ENCODE data around the gene PPP1R37. TPM values are rescaled to one million over a fixed set of nuclear protein-coding genes. Genes with fewer than 3 reads are reported as not detected.
"Not testable (repeated sequence)": the region's sequence is repeated elsewhere in the genome, so short reads cannot be mapped to it uniquely, and the experiment has no call there.

PPP1R37 gene
- total RNA-seq, 1 experiment from 2014 or later, result 8.0 TPM

DNA sequence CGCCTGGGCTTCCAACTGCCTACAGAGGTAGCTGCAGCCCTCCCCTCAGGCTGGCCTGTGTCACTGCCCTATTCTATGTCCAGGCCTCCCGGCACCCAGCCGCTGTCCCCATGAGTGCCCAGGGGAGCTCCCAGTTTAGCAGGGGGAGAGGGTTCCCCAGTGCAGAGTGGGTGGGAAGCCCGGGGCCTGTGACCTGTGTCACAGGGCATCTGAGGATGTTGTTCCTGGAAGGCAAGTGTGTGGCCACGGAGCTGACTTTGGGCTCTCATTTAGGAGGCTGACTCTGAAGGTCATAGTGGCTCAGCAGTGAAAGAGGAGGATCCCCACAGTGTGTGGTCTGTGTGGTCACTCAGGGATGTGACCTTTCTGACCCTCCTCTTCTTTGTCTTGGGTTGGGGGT lies 25.1 kb downstream of the PPP1R37 start:
- Histone ChIP-seq H3K79me2 (ENCODE audit: low read length) (peaks cover 87% of the 10 kb centered on the region), H3K4me3 (ENCODE audit: low read length) (no peak overlapping the region), H3K4me1 (ENCODE audit: low read length) (peaks cover 38% of the 10 kb centered on the region), H3K27ac (ENCODE audit: low read length) (0 out of 2 replicates have a peak overlapping the region, but pooled peaks have one; percentile 7), H3K9me2 (replicated peaks; ENCODE audit: insufficient read depth, low read length) (no peaks in the 10 kb centered on the region), H3K9ac (ENCODE audit: low read length) (no peak overlapping the region), H3K4me2 (ENCODE audit: low read depth, low read length, poor library complexity, severe bottlenecking) (peak overlapping the region; percentile 35), H3K9me3 (ENCODE audit: low read length) (no peaks in the 10 kb centered on the region), H3K27me3 (ENCODE audit: low read length) (no peaks in the 10 kb centered on the region), H4K20me1 (ENCODE audit: insufficient read depth, low read depth, low read length) (peaks cover 27% of the 10 kb centered on the region; the same call in 1 of the 2 replicates), H2AFZ (ENCODE audit: low read length) (no peak overlapping the region), H3K36me3 (ENCODE audit: insufficient read depth, low read length) (no peaks in the 10 kb centered on the region)
- no peak for DNase-seq

GRCh38 chr19:45118591-45119355 lies 25.8 kb downstream of the PPP1R37 start:
- H3K4me2 ChIP-seq (ENCODE audit: low read depth, low read length, poor library complexity, severe bottlenecking), result peak overlapping the region; percentile 35
- peak; percentile 47 for DNase-seq

DNA sequence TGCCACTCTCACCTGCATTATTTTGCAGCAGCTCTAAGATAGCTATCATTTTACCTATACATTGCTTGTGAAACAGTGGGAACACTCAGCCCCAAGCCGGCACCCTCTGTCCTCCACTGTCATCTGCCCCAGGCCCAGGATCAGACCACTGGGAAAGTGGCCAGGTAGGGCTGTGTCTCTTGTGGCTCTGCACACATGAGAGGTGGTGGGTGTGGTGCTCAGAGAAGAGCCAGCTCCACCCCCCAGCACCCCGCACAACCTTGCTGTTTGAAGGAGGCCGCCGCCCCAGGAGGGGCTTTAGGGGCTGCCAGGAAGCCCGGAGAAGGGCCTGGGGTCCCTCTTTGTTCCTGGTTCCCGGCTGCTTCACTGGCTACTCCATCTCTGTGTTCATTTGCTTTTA lies 26.6 kb downstream of the PPP1R37 start:
- no peak overlapping the region for H3K9ac ChIP-seq (ENCODE audit: low read length)
- peaks cover 82% of the 10 kb centered on the region for H3K79me2 ChIP-seq (ENCODE audit: low read length)
- peaks cover 26% of the 10 kb centered on the region for H3K4me1 ChIP-seq (ENCODE audit: low read length)
- no peak overlapping the region for H3K4me3 ChIP-seq (ENCODE audit: low read length)
- no peak overlapping the region for H3K27ac ChIP-seq (ENCODE audit: low read length)
- H4K20me1 ChIP-seq (ENCODE audit: insufficient read depth, low read depth, low read length), result peaks cover 23% of the 10 kb centered on the region; the same call in 1 of the 2 replicates
- H3K9me3 ChIP-seq (ENCODE audit: low read length), result no peaks in the 10 kb centered on the region
- H3K4me2 ChIP-seq (ENCODE audit: low read depth, low read length, poor library complexity, severe bottlenecking), result no peak overlapping the region
- H3K27me3 ChIP-seq (ENCODE audit: low read length), result no peaks in the 10 kb centered on the region
- H3K36me3 ChIP-seq (ENCODE audit: insufficient read depth, low read length), result no peaks in the 10 kb centered on the region
- DNase-seq, result no peak
- H2AFZ ChIP-seq (ENCODE audit: low read length), result no peak overlapping the region
- no peaks in the 10 kb centered on the region for H3K9me2 ChIP-seq (replicated peaks; ENCODE audit: insufficient read depth, low read length)

More at GRCh38 chr19:45118591-45119355, 25.8 kb downstream of the PPP1R37 start:
- not testable (repeated sequence) for H3K9me2 ChIP-seq (replicated peaks; ENCODE audit: insufficient read depth, low read length); H3K9ac ChIP-seq (ENCODE audit: low read length); H2AFZ ChIP-seq (ENCODE audit: low read length); H3K9me3 ChIP-seq (ENCODE audit: low read length); H3K27me3 ChIP-seq (ENCODE audit: low read length); H3K4me3 ChIP-seq (ENCODE audit: low read length); H3K36me3 ChIP-seq (ENCODE audit: insufficient read depth, low read length)
- Histone ChIP-seq H3K79me2 (ENCODE audit: low read length) (peaks cover 87% of the 10 kb centered on the region), H4K20me1 (ENCODE audit: insufficient read depth, low read depth, low read length) (peaks cover 27% of the 10 kb centered on the region; the same call in 1 of the 2 replicates), H3K27ac (ENCODE audit: low read length) (0 out of 2 replicates have a peak overlapping the region, but pooled peaks have one; percentile 7), H3K4me1 (ENCODE audit: low read length) (peaks cover 31% of the 10 kb centered on the region)

DNA sequence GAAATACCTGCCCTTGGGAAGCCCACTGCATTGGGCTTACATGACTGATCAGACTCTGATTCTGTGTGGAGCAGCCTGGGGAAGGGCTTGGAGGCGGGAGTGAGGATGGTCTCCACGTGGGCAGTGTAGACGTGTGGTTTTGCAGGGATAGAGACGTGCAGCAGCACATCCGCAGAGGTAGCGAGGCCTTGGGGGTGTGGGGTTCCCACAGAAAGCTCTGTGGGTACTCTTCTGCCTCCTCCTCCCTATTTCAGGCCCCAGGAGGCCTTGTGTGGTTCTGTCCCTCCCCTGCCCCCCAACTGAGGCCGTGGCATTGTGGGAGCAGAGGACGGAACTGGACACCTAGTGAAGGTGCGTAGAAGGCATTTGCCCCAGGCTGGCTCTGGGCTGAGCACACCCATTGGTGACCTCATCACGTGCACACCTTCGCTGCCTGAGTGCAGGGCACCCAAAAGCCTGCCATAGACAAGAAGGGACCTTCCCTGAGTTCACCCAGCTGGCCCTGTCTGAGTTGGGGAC lies 28.9 kb downstream of the PPP1R37 start:
- peaks cover 40% of the 10 kb centered on the region for H3K4me1 ChIP-seq (ENCODE audit: low read length)

DNA sequence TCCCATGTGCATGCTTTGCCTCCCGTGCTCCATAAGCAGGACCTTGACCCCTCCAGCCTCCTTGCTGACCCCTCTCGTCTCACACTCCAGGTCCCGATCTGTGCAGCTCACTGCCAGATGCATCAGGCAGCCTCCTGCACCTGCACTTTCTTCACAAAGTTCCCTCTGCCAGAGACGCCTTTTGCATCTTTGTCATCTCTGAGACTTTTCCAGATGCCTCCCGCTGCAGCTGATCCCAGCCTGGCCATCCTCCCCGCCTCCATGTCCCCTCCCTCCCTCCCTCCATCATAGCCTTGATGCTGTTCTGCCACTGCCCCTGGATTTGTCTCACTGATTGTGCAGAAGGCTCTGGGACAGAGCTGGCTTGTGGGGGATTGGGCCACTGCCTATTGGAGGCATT lies 29.9 kb downstream of the PPP1R37 start:
- no peak overlapping the region for H3K9ac ChIP-seq (ENCODE audit: low read length)
- peaks cover 34% of the 10 kb centered on the region for H3K4me1 ChIP-seq (ENCODE audit: low read length)
- H3K27ac ChIP-seq (ENCODE audit: low read length), result no peak overlapping the region
- no peaks in the 10 kb centered on the region for H3K27me3 ChIP-seq (ENCODE audit: low read length)
- no peak for DNase-seq
- peaks cover 7% of the 10 kb centered on the region; the same call in 1 of the 2 replicates for H4K20me1 ChIP-seq (ENCODE audit: insufficient read depth, low read depth, low read length)
- H3K36me3 ChIP-seq (ENCODE audit: insufficient read depth, low read length), result no peaks in the 10 kb centered on the region
- H3K4me3 ChIP-seq (ENCODE audit: low read length), result no peak overlapping the region
- no peak overlapping the region for H3K4me2 ChIP-seq (ENCODE audit: low read depth, low read length, poor library complexity, severe bottlenecking)
- no peaks in the 10 kb centered on the region for H3K9me2 ChIP-seq (replicated peaks; ENCODE audit: insufficient read depth, low read length)
- no peaks in the 10 kb centered on the region for H3K9me3 ChIP-seq (ENCODE audit: low read length)
- no peak overlapping the region for H2AFZ ChIP-seq (ENCODE audit: low read length)
- H3K79me2 ChIP-seq (ENCODE audit: low read length), result peaks cover 76% of the 10 kb centered on the region

More for the DNA sequence above, 28.9 kb downstream of the PPP1R37 start:
- Histone ChIP-seq H3K27ac (ENCODE audit: low read length) (no peak overlapping the region), H3K27me3 (ENCODE audit: low read length) (no peaks in the 10 kb centered on the region), H2AFZ (ENCODE audit: low read length) (no peak overlapping the region), H4K20me1 (ENCODE audit: insufficient read depth, low read depth, low read length) (peaks cover 14% of the 10 kb centered on the region; the same call in 1 of the 2 replicates), H3K9me2 (replicated peaks; ENCODE audit: insufficient read depth, low read length) (no peaks in the 10 kb centered on the region), H3K36me3 (ENCODE audit: insufficient read depth, low read length) (no peaks in the 10 kb centered on the region), H3K79me2 (ENCODE audit: low read length) (peaks cover 79% of the 10 kb centered on the region), H3K9ac (ENCODE audit: low read length) (no peak overlapping the region), H3K9me3 (ENCODE audit: low read length) (no peaks in the 10 kb centered on the region), H3K4me2 (ENCODE audit: low read depth, low read length, poor library complexity, severe bottlenecking) (no peak overlapping the region), H3K4me3 (ENCODE audit: low read length) (no peak overlapping the region)
- DNase-seq, result no peak

- no peak for DNase-seq
- Histone ChIP-seq H3K4me1 (ENCODE audit: low read length) (peaks cover 28% of the 10 kb centered on the region), H3K27me3 (ENCODE audit: low read length) (no peaks in the 10 kb centered on the region), H3K9me2 (replicated peaks; ENCODE audit: insufficient read depth, low read length) (no peaks in the 10 kb centered on the region), H3K9me3 (ENCODE audit: low read length) (no peaks in the 10 kb centered on the region), H3K79me2 (ENCODE audit: low read length) (peaks cover 76% of the 10 kb centered on the region), H2AFZ (ENCODE audit: low read length) (no peak overlapping the region), H3K36me3 (ENCODE audit: insufficient read depth, low read length) (no peaks in the 10 kb centered on the region), H4K20me1 (ENCODE audit: insufficient read depth, low read depth, low read length) (peaks cover 4% of the 10 kb centered on the region; the same call in 1 of the 2 replicates), H3K9ac (ENCODE audit: low read length) (no peak overlapping the region), H3K27ac (ENCODE audit: low read length) (no peak overlapping the region), H3K4me2 (ENCODE audit: low read depth, low read length, poor library complexity, severe bottlenecking) (no peak overlapping the region), H3K4me3 (ENCODE audit: low read length) (no peak overlapping the region)
These were observed 30.5 kb downstream of the PPP1R37 start for GRCh38 chr19:45123440-45123850.

DNA sequence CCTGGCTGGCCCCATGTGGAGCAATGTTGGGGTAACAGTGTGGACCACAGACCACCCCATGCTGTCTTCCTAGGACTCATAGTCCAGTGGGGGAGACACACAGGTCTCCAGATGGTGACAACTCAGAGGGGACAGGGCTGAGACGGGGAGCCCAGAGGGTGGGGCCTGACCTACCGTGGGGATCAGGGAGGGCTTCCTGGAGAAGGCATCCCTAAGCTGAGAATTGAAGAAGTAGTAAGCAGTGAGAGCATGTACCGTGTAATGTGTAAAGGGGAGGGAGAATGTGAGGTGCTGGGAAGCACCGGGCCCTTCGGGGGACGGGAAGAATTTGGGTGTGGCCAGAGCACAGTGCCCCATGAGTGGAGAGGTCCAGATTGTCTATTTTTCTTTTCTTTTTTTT lies 31.0 kb downstream of the PPP1R37 start:
- Histone ChIP-seq H3K79me2 (ENCODE audit: low read length) (peaks cover 76% of the 10 kb centered on the region), H3K9me3 (ENCODE audit: low read length) (no peaks in the 10 kb centered on the region), H3K36me3 (ENCODE audit: insufficient read depth, low read length) (no peaks in the 10 kb centered on the region), H4K20me1 (ENCODE audit: insufficient read depth, low read depth, low read length) (peaks cover 4% of the 10 kb centered on the region; the same call in 1 of the 2 replicates), H3K27me3 (ENCODE audit: low read length) (no peaks in the 10 kb centered on the region), H3K9me2 (replicated peaks; ENCODE audit: insufficient read depth, low read length) (no peaks in the 10 kb centered on the region), H3K27ac (ENCODE audit: low read length) (no peak overlapping the region), H2AFZ (ENCODE audit: low read length) (no peak overlapping the region), H3K9ac (ENCODE audit: low read length) (no peak overlapping the region), H3K4me1 (ENCODE audit: low read length) (peaks cover 22% of the 10 kb centered on the region), H3K4me2 (ENCODE audit: low read depth, low read length, poor library complexity, severe bottlenecking) (no peak overlapping the region), H3K4me3 (ENCODE audit: low read length) (no peak overlapping the region)
- no peak for DNase-seq

DNA sequence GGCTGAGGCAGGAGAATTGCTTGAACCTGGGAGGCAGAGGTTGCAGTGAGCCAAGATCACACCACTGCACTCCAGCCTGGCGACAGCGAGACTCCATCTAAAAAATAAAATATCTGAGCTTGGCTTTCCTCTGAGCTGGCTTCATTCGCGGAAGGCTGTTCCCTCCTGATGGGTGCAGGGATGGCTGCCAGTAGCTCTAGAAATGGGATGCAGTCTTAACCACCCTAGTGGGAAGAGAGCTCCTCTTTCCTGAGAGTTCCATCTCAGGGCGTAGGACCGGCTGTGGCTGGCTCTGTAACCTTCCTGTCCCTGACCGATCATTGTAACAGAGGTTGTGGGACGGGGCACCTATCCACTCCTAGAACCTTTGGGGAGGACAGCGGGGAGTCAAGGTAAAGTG lies 32.4 kb downstream of the PPP1R37 start:
- no peaks in the 10 kb centered on the region; the same call in 1 of the 2 replicates for H4K20me1 ChIP-seq (ENCODE audit: insufficient read depth, low read depth, low read length)
- peaks cover 66% of the 10 kb centered on the region for H3K79me2 ChIP-seq (ENCODE audit: low read length)
- H3K4me2 ChIP-seq (ENCODE audit: low read depth, low read length, poor library complexity, severe bottlenecking), result no peak overlapping the region
- no peak overlapping the region for H3K4me3 ChIP-seq (ENCODE audit: low read length)
- no peaks in the 10 kb centered on the region for H3K9me2 ChIP-seq (replicated peaks; ENCODE audit: insufficient read depth, low read length)
- H2AFZ ChIP-seq (ENCODE audit: low read length), result no peak overlapping the region
- DNase-seq, result no peak
- H3K9me3 ChIP-seq (ENCODE audit: low read length), result no peaks in the 10 kb centered on the region
- H3K9ac ChIP-seq (ENCODE audit: low read length), result no peak overlapping the region
- H3K4me1 ChIP-seq (ENCODE audit: low read length), result peaks cover 32% of the 10 kb centered on the region
- H3K36me3 ChIP-seq (ENCODE audit: insufficient read depth, low read length), result no peaks in the 10 kb centered on the region
- H3K27ac ChIP-seq (ENCODE audit: low read length), result no peak overlapping the region
- H3K27me3 ChIP-seq (ENCODE audit: low read length), result no peaks in the 10 kb centered on the region
